Testis (tissue), 3 donors: ENCODE data around the gene MACROD2. TPM values are rescaled to one million over a fixed set of nuclear protein-coding genes. Genes with fewer than 3 reads are reported as not detected.

Source experiments
- DNase-seq: peaks from one replicate; pipeline ENCODE4 v3.0.0-alpha.2; 2019
- H3K27ac ChIP-seq, 2 donors: fragments of 200-600 bp; sonication (generic); one replicate each; pipeline ENCODE4 v1.5.1; 2019
- H3K27me3 ChIP-seq: fragments of 200-600 bp; sonication (generic); one replicate; pipeline ENCODE4 v1.5.1; 2019
- H3K36me3 ChIP-seq: fragments of 200-600 bp; sonication (generic); one replicate; pipeline ENCODE4 v1.5.1; 2017; ENCODE audit warnings: low read depth; ENCODE audit errors: missing control alignments
- H3K4me1 ChIP-seq: fragments of 200-600 bp; sonication (generic); one replicate; pipeline ENCODE4 v1.5.1; 2019
- H3K4me3 ChIP-seq, 2 donors: fragments of 200-600 bp; sonication (generic); one replicate each; pipeline ENCODE4 v1.5.1; 2017 to 2019
- H3K9me3 ChIP-seq: fragments of 200-600 bp; sonication (generic); one replicate; pipeline ENCODE4 v1.5.1; 2017
- POLR2A ChIP-seq: fragments of 450-650 bp; IDR thresholded peaks from one replicate; pipeline ENCODE4 v1.6.1; 2017; ENCODE audit warnings: antibody characterized with exemption, mild to moderate bottlenecking, moderate library complexity
- WGBS, 2 donors: methylation state at CpG; one replicate each; pipeline ENCODE4 v1.1.5; 2018; 5-methylcytosine and 5-hydroxymethylcytosine counted together
- intact Hi-C: fragments of 100-400 bp; cut with DNase I; formaldehyde crosslinking; loops from one replicate; pipeline ENCODE4 v1.15.1; 2023; ENCODE audit warnings: low total_unique reads
- polyA plus RNA-seq: library from polyadenylated mRNA; stranded (reverse); fragments of 350-450 nt; fragmentation: Illumina TruSeq; extraction: RNeasy Lipid Tissue Mini Kit (QIAGEN cat#74804); gene quantifications from one replicate; pipeline ENCODE4 v1.2.3, GENCODE V29; 2014; ENCODE audit warnings: low read depth, low replicate concordance; ENCODE audit not compliant: insufficient read depth
- total RNA-seq, 2 donors: library from RNA; depleted of rRNA; stranded (reverse); fragments of >200 nt; gene quantifications; one replicate each; pipeline ENCODE4 v1.2.3, GENCODE V29; 2016
- TF ChIP-seq, protein P1 (sequence below), 3 experiments: fragments of 450-650 bp in 2 of 3; fragments of 200-600 bp in 1 of 3; sonication (generic) in 1 of 3; IDR thresholded peaks; one replicate each; pipeline ENCODE4 v1.5.1; 2016 to 2019; ENCODE audit warnings: antibody characterized with exemption in 3 of 3, mild to moderate bottlenecking in 2 of 3, moderate library complexity in 1 of 3

Gene MACROD2
- total and polyA plus RNA-seq, 3 donors from 2014 or later = 12.6 to 20.6 (median 16.8) TPM

DNA sequence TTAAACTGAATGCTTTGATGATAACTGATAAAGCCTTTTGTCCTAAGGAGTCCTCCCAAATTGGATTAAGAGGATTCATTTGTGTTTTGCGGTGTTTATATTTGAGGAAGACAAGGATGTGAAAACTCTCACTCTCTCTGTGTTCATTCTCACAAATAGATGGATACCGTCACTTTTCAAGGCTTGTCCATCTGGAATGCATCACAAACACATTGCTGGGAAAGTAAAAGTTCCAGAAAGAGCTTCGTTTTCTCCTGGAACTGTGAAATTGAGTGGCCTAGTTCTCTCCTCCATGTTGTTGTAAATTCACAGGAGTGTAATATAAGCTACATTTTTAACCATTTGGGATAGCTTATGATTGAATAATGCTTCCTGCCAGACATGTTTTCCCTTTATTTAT is 923.7 kb downstream of the MACROD2 start:
- Histone ChIP-seq H3K27me3 (no peaks in the 10 kb centered on the region), H3K4me3 (no peak overlapping the region), H3K27ac (no peak overlapping the region), H3K9me3 (no peaks in the 10 kb centered on the region), H3K4me1 (no peaks in the 10 kb centered on the region), H3K36me3 (no peaks in the 10 kb centered on the region)
- DNase-seq = no peak
- no peak for TF ChIP-seq POLR2A
- TF ChIP-seq, protein P1, sequence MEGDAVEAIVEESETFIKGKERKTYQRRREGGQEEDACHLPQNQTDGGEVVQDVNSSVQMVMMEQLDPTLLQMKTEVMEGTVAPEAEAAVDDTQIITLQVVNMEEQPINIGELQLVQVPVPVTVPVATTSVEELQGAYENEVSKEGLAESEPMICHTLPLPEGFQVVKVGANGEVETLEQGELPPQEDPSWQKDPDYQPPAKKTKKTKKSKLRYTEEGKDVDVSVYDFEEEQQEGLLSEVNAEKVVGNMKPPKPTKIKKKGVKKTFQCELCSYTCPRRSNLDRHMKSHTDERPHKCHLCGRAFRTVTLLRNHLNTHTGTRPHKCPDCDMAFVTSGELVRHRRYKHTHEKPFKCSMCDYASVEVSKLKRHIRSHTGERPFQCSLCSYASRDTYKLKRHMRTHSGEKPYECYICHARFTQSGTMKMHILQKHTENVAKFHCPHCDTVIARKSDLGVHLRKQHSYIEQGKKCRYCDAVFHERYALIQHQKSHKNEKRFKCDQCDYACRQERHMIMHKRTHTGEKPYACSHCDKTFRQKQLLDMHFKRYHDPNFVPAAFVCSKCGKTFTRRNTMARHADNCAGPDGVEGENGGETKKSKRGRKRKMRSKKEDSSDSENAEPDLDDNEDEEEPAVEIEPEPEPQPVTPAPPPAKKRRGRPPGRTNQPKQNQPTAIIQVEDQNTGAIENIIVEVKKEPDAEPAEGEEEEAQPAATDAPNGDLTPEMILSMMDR (IDR thresholded peaks at IDR 0.05) = no peak
- WGBS, 2 donors = 73 to 75% methylated on average over 3 of the region's 3 CpGs
- intact Hi-C loops = no loop called here

- Histone ChIP-seq H3K4me1 (no peaks in the 10 kb centered on the region), H3K27me3 (no peaks in the 10 kb centered on the region), H3K27ac (no peak overlapping the region), H3K36me3 (no peaks in the 10 kb centered on the region), H3K4me3 (no peak overlapping the region), H3K9me3 (no peaks in the 10 kb centered on the region)
- DNase-seq = no peak
- WGBS, 2 donors = 23 to 26% methylated on average over 7 of the region's 7 CpGs
- intact Hi-C loops = no loop called here
- TF ChIP-seq POLR2A = no peak
- TF ChIP-seq, protein P1 (IDR thresholded peaks at IDR 0.05) = no peak
Observed at GRCh38 chr20:14919501-14920081, 924.3 kb downstream of the MACROD2 start.

DNA sequence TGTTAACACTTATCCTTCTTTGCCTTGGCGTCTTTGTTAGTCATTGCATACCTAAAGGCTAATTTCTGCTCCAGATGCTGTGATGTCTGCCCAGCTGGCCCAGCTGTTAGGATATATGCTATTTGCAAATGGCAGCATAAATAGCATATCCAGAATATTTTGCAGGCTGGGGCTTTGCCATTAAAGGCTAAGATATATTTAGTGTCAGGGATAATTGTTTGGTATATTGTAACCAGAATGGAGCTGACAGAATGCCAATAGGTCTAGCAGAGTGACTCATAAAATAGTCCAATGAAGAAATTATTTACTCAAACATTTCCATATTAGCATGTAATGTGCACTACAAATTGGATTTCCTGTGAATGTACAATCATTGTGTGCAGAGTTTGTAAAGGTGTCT is 926.2 kb downstream of the MACROD2 start:
- no peaks in the 10 kb centered on the region for H3K9me3 ChIP-seq
- no peaks in the 10 kb centered on the region for H3K4me1 ChIP-seq
- no peaks in the 10 kb centered on the region for H3K27me3 ChIP-seq
- H3K36me3 ChIP-seq = no peaks in the 10 kb centered on the region
- no peak for TF ChIP-seq POLR2A
- TF ChIP-seq, protein P1 (IDR thresholded peaks at IDR 0.05) = no peak
- H3K4me3 ChIP-seq = no peak overlapping the region
- intact Hi-C loops = no loop called here
- 91 to 100% methylated on average over 1 of the region's 1 CpG for WGBS, 2 donors
- no peak overlapping the region for H3K27ac ChIP-seq
- no peak for DNase-seq

DNA sequence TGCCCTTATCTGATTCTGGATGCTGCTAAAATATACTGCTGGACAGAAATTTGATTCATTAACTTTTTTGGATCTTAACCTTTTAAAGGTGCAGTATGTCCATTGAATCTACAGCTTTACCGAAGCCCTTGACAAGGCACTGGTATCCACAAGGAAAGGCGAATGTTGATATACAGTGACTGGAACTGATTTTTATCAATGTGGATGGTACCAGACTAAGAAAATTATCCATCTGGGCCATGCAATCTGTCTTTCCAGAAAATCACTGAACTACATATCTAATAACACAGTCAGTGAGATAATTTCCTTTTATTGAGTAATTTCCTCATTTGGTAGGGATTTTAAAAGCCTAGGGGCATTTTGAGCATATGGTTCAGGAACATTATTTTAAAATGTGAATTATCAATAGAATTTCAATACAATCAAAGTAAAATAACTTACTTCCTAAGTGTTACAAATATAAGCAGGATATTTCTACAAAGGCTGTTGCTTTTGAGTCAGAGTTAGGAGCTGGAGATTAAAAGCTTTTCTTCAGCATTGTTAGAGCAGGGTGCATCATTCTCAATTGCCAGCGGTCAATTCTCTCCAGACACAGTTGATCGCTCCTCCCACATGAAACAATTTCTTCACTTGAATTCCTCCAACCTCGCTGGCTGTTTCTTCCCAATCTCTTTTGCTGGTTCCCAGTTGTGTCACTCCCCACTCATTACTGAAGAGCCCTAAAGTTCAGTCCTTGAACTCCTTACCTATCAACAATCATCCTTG is 927.4 kb downstream of the MACROD2 start:
- Histone ChIP-seq H3K4me1 (no peaks in the 10 kb centered on the region), H3K9me3 (no peaks in the 10 kb centered on the region), H3K4me3 (no peak overlapping the region), H3K27ac (no peak overlapping the region), H3K27me3 (no peaks in the 10 kb centered on the region), H3K36me3 (no peaks in the 10 kb centered on the region)
- TF ChIP-seq POLR2A = no peak
- TF ChIP-seq, protein P1 (IDR thresholded peaks at IDR 0.05) = no peak
- intact Hi-C loops = no loop called here
- no peak for DNase-seq
- 87 to 91% methylated on average over 5 of the region's 5 CpGs for WGBS, 2 donors

GRCh38 chr20:14924433-14924832 is 929.1 kb downstream of the MACROD2 start:
- no peak for DNase-seq
- no peak overlapping the region for H3K4me3 ChIP-seq
- H3K4me1 ChIP-seq = no peaks in the 10 kb centered on the region
- no peaks in the 10 kb centered on the region for H3K9me3 ChIP-seq
- intact Hi-C loops = no loop called here
- TF ChIP-seq POLR2A = no peak
- TF ChIP-seq, protein P1 (IDR thresholded peaks at IDR 0.05) = no peak
- WGBS, 2 donors = 81 to 88% methylated on average over 1 of the region's 1 CpG
- H3K27me3 ChIP-seq = no peaks in the 10 kb centered on the region
- H3K27ac ChIP-seq = no peak overlapping the region
- H3K36me3 ChIP-seq = no peaks in the 10 kb centered on the region
